Heart right ventricle (tissue), 16 donors: ENCODE data around the gene PAM16. TPM values are rescaled to one million over a fixed set of nuclear protein-coding genes. Genes with fewer than 3 reads are reported as not detected.
A peak's percentile ranks its signal among the peaks of the same experiment; 100 is the strongest.

Experiments
- ATAC-seq, 8 donors: fragments of 200-7000 bp; cut with Tn5 transposase; one replicate each; pipeline ENCODE4 v1.9.1; 2020; ENCODE audit warnings: mild to moderate bottlenecking in 8 of 8, moderate library complexity in 8 of 8, moderate number of reproducible peaks in 1 of 8
- DNase-seq, 2 donors: peaks; one replicate each; pipeline ENCODE4 v3.0.0-alpha.2; 2020
- H3K27ac ChIP-seq, 10 donors: fragments of 200-600 bp; sonication (generic) in 2 of 10; one replicate each; pipeline versions ENCODE4 v1.5.0 to v1.8.0; 2020 to 2022; ENCODE audit warnings: mild to moderate bottlenecking in 3 of 10
- H3K27me3 ChIP-seq, 7 donors: fragments of 200-600 bp; one replicate each; pipeline ENCODE4 v1.8.0; 2021 to 2022; ENCODE audit warnings: mild to moderate bottlenecking in 2 of 7
- H3K36me3 ChIP-seq, 9 donors: fragments of 200-600 bp; sonication (generic) in 1 of 9; one replicate each; pipeline versions ENCODE4 v1.5.0 to v1.8.0; 2020 to 2022; ENCODE audit warnings: mild to moderate bottlenecking in 2 of 9
- H3K4me1 ChIP-seq, 9 donors: fragments of 200-600 bp; sonication (generic) in 1 of 9; one replicate each; pipeline versions ENCODE4 v1.5.0 to v1.8.0; 2020 to 2022; ENCODE audit warnings: mild to moderate bottlenecking in 4 of 9
- H3K4me3 ChIP-seq, 10 donors: fragments of 200-600 bp; sonication (generic) in 2 of 10; one replicate each; pipeline versions ENCODE4 v1.5.0 to v1.8.0; 2020 to 2022; ENCODE audit warnings: mild to moderate bottlenecking in 7 of 10, moderate library complexity in 2 of 10
- H3K9me3 ChIP-seq, 11 donors: fragments of 200-600 bp in 10 of 11; sonication (generic) in 2 of 11; one replicate each; pipeline versions ENCODE4 v1.5.0 to v1.8.0; 2013 to 2022; ENCODE audit warnings: mild to moderate bottlenecking in 2 of 11, control low read depth in 1 of 11, moderate library complexity in 1 of 11
- WGBS, 2 donors: extraction: QIAGEN DNeasy Blood & Tissue Kit; methylation state at CpG; one replicate each; pipeline ENCODE4 v1.1.7; 2013; ENCODE audit warnings: inconsistent platforms in 1 of 2; 5-methylcytosine and 5-hydroxymethylcytosine counted together
- intact Hi-C, 10 donors: fragments of 100-400 bp; cut with DNase I; formaldehyde crosslinking; loops; one replicate each; pipeline versions ENCODE4 v1.11.1 to v1.14.2; 2022
- polyA plus RNA-seq, 2 donors: library from polyadenylated mRNA; stranded (reverse); fragments of 200-250 nt; gene quantifications; one replicate each; pipeline ENCODE4 v1.2.3, GENCODE V29; 2013
- total RNA-seq, 10 donors: library from RNA; stranded (reverse); fragmentation: NEBNext Ultra II Directional in 3 of 10; extraction: Animal tissue kit (Norgen Biotek cat#: 25700) in 3 of 10; gene quantifications; one replicate each; pipeline versions ENCODE4 v1.2.1 to v1.2.4, GENCODE V29; 2021 to 2023
- TF ChIP-seq, protein P1 (sequence below), 9 donors: fragments of 200-600 bp; sonication (generic) in 2 of 9; IDR thresholded peaks; one replicate each; pipeline versions ENCODE4 v1.5.0 to v1.8.0; 2021 to 2022; ENCODE audit warnings: antibody characterized with exemption in 9 of 9, mild to moderate bottlenecking in 5 of 9, moderate library complexity in 1 of 9
- donor health status: Arrhythmogenic right ventricular cardiomyopathy.
- donor health status: ischemic (EF 13 %, LVEDD 7.1; RV severe dilation, severe dysfunction).
- donor health status: healthy with polysubstance abuse.
- donor health status: DM: no; HTN: yes; CAD: no.
- donor health status: DM: no; HTN: no; CAD: no.
- donor health status: ischemic (EF 25% LVEDD 6.9; RV normal size, moderate dysfunction).
- donor health status: ischemic (EF 25% LVEDD 5.7; RV mildly dilated, moderate dysfunction).
- donor health status: healthy.
- donor health status: DM: yes; HTN: yes; CAD: no.
- donor health status: Ischemic cardiomyopathy.
- donor health status: ischemic (EF 35%, LVEDD 5.7; RV mildly dilated, moderate dysfunction).
- donor health status: nonischemic (EF 11% LVEDD 7.7; RV severe dilation, severe dysfunction).
- donor health status: DM: yes; HTN: yes; CAD: no.
- donor health status: PGD.
- donor health status: ischemic (EF 29% LVEDD 5.4; RV normal size, mild dysfunction).
- donor health status: nonischemic (EF 23%, LVEDD 6.1; RV moderate dilation, normal function).

Gene PAM16
- total and polyA plus RNA-seq, 12 donors, result 44.2 to 288 (median 59.0) TPM

DNA sequence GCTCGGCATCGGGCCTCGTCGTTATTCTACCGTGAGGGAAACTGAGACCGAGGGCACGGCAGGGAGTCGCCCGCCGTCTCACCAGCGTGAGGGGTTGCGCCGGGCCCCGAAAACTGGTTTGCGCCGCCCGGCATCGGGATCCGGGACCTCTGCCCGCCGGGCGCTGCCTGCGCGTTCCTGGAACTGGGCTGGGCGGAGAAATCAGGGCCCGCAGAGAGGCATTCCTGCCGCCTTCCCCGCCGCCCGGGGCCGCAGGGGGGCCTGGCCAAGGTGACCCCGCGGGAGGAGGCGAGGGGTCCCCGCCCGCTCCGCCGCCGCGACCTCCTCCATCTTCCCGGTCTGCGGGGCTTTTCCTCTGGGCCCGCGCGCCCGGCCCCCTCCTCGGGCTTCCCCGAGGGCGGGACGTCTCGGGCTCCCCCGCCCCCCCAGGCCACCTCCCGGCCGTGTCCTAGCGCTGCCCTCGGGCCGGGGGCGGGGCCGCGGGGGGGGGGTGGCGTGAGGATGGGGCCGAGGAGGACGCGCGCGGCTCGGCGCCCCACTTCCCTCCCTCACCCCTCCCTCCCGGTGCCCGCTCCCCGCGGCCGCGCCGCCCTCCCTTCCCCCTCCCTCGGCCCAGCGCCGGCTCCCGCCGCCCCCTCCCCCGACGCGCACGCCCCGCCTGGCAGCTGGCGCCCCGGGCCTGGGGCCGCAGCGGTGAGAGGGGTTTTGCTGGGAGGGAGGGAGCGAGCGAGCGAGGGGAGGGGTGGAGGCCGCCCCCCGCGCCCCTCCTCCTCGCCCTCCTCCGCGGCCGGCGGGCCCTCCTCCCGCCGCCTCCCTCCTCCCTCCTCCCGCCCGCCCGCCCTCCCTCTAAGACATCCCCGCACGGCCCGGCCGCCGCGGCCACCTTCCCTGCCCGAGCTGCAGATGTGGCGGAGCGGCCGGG, 35.7 kb downstream of the PAM16 start, which contains the start of gene GLIS2:
GLIS2 (plus strand) TSS at position 882 of the 922 bp plus-strand sequence. CDS start 16,214 bp downstream, outside the sequence.
- ATAC-seq (peak; percentile 59 to 87 (median 72)), DNase-seq (peak; percentile 71 to 76)
- no peaks in the 10 kb centered on the region for H3K9me3 ChIP-seq
- H3K36me3 ChIP-seq, result no peaks in the 10 kb centered on the region
- peaks cover 35 to 61% (median 58%) of the 10 kb centered on the region in 9 donors for H3K4me1 ChIP-seq
- TF ChIP-seq, protein P1, sequence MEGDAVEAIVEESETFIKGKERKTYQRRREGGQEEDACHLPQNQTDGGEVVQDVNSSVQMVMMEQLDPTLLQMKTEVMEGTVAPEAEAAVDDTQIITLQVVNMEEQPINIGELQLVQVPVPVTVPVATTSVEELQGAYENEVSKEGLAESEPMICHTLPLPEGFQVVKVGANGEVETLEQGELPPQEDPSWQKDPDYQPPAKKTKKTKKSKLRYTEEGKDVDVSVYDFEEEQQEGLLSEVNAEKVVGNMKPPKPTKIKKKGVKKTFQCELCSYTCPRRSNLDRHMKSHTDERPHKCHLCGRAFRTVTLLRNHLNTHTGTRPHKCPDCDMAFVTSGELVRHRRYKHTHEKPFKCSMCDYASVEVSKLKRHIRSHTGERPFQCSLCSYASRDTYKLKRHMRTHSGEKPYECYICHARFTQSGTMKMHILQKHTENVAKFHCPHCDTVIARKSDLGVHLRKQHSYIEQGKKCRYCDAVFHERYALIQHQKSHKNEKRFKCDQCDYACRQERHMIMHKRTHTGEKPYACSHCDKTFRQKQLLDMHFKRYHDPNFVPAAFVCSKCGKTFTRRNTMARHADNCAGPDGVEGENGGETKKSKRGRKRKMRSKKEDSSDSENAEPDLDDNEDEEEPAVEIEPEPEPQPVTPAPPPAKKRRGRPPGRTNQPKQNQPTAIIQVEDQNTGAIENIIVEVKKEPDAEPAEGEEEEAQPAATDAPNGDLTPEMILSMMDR (IDR thresholded peaks at IDR 0.05), result no peak
- WGBS, 2 donors, result 0 to 1% methylated on average over 45 to 99 of the region's 115 CpGs
- H3K27me3 ChIP-seq, result peaks cover 0 to 44% (median 0%) of the 10 kb centered on the region in 7 donors
- peak within 1 kb of the TSS; percentile 84 to 98 (median 88) for H3K27ac ChIP-seq
- intact Hi-C loops, result no loop called here
- peak within 1 kb of the TSS; percentile 56 to 93 (median 72) for H3K4me3 ChIP-seq

GRCh38 chr16:4314532-4315185, 36.5 kb downstream of the PAM16 start:
- Histone ChIP-seq H3K27ac (peak overlapping the region; percentile 82 to 98 (median 88)), H3K9me3 (no peaks in the 10 kb centered on the region), H3K36me3 (no peaks in the 10 kb centered on the region), H3K4me3 (peak overlapping the region; percentile 26 to 93 (median 66)), H3K4me1 (peaks cover 29 to 58% (median 51%) of the 10 kb centered on the region in 9 donors), H3K27me3 (peaks cover 0 to 44% (median 0%) of the 10 kb centered on the region in 7 donors)
- TF ChIP-seq, protein P1 (IDR thresholded peaks at IDR 0.05), result peak in 1 of 9 donors; percentile 5
- peak in 5 of 8 donors; percentile 1 to 11 (median 1) for ATAC-seq
- intact Hi-C loops, result no loop called here
- DNase-seq, result no peak
- 4% methylated on average over 33 of the region's 33 CpGs for WGBS, 2 donors

GRCh38 chr16:4313563-4314531, 37.3 kb downstream of the PAM16 start:
- WGBS, 2 donors, result 17 to 20% methylated on average over 43 of the region's 43 CpGs
- Histone ChIP-seq H3K36me3 (no peaks in the 10 kb centered on the region), H3K4me1 (peaks cover 21 to 55% (median 48%) of the 10 kb centered on the region in 9 donors), H3K27me3 (peaks cover 0 to 44% (median 0%) of the 10 kb centered on the region in 7 donors), H3K9me3 (no peaks in the 10 kb centered on the region), H3K4me3 (peak overlapping the region in 2 of 10 donors; percentile 62 to 88), H3K27ac (peak overlapping the region in 4 of 10 donors; percentile 87 to 98 (median 96))
- peak in 1 of 8 donors; percentile 19 for ATAC-seq
- TF ChIP-seq, protein P1 (IDR thresholded peaks at IDR 0.05), result peak; percentile 15 to 73 (median 69)
- peak in 1 of 2 donors; percentile 54 for DNase-seq
- intact Hi-C loops, result no loop called here
